GM21576 (cell line): ENCODE results near the gene DEDD2.

Experiments used
- ATAC-seq: cut with Tn5 transposase; IDR thresholded peaks from one replicate; pipeline ENCODE4 v1.9.1; 2021; ENCODE audit warnings: mild to moderate bottlenecking, moderate library complexity; ENCODE audit not compliant: unreplicated experiment

DEDD2 gene

DNA sequence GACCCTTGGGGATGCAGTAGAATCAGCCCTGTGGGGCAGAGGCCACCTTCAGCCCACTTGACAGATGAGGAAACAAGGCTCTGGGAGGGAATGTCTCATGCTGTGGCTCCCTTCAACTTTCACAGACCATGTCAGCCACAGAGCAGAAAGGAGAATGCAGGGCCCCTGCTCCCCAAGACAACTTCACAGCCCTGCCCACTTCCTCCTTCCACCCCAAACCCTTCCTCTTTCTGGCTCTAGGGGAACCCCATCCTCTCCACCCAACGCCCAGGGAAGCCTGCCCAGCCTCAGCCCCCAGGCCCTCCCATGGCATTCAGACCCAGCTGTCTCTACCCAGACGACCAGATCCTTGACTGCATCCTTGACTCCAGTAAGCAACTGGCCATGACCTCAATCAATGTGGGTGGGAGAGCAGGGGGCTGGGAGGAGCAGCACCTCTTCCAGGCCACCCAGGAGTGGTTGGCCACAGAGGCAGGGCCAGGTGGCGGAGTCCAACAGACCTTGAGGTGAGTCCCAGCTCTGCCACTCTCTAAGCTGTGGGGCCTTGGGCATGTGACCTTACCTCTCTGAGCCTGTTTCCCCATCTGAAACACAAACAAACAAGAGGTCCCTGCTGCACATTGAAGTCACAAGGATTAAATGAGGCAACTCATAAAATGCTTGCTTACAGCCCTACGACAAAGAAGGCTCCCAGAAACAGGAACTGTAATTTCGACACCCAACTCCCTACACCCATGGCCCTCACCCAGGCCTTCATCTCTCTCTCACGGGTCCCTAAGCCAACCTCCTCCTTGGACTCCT lies 15.8 kb downstream of the DEDD2 start:
- no peak for ATAC-seq

DNA sequence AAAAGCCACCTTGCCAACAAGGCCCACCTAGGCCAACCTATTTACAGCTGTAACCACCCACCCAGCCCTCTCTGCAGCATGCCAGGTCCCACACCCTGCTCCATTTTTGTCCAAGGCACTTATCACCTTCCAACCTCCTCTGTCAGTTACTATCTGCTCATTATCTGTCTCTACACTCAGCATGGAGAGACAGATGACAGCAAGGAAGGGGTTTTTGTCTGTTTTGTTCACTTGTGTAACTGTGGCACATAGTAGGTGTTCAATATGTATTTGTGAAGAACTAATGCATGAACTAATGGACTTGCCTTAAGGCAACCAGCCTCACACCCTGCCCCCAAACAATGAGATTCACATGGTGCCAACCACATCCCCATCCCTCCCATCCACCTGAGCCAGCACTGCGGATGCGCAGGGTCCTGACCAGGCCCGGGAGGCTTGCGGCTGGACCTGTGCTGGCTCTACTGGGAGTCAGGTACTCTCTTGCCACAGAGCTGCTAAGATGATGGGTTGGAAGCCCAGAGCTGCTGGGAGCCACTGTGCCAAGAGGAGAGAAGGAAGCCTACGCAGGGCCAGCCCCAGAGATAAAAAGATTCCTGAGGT lies 17.3 kb downstream of the DEDD2 start:
- ATAC-seq, result no peak

DNA sequence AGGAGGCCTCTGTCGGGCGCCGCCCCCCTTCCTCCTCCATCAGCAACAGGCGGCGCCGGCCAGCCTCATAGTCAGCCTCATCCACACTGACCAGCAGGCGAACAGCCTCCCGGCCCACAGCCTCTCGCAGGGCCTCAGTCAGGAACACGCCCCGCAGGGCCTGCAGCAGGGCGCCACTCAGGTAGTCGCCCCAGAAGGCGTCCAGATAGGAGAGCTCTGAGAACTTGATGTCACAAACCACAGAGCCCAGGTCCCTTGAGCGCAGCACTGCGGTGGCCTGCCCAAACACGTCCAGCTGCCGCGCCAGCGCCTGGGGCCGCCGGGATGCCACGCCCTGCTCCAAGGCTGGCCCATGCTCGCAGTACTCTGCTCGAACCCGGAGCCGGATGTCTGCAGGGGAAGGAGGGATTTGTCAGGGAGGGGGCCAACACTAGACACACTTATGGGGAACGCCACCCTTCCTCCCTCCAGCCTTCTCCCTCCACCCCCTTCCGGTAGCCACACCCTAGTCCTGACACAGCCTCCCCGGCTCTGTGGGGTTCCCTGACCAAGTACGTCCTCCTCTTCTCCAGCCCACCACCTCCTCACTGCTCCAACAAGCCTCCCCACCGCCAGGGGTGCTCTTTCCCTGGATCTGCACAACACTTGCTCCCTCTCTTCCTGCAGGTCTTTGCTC lies 17.9 kb downstream of the DEDD2 start:
- ATAC-seq, result peak; percentile 35

DNA sequence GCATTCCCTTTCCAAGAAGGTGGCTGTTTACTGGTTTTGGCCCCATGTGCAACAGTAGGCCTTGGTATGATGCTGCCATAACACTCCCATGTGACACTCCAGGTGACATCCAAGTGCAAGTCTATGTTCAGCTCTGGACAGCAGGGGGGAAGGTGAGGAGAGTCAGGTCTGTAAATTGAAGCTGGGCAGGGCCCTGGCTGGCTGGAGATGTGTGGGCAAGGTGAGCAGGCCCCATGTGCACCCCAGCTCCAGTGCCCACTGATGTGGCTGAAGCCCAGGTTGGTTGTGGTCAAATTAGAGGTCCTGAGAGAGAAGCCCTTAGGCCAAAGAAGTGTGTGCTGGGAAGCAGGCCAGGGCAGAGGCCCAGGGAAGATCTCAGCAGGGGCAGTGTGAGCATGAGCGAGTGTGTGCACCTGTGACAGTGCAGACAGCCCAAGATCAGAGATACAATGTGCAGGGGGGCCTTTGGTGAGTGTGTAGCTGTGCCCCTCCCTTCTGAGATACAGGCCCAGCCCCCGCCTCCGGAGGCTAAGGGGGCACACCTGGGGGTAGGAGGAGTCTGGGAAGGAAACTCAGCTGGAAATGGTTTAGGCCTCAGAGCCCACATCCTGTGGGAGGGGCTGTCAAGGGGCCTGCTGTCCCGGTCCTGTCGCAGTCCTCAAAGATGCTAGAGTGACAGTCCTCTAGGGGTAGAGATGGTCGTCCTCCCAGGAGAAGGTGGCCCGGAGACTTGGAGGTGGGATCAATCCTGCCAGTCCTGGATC lies 18.6 kb downstream of the DEDD2 start:
- peak; percentile 31 for ATAC-seq

DNA sequence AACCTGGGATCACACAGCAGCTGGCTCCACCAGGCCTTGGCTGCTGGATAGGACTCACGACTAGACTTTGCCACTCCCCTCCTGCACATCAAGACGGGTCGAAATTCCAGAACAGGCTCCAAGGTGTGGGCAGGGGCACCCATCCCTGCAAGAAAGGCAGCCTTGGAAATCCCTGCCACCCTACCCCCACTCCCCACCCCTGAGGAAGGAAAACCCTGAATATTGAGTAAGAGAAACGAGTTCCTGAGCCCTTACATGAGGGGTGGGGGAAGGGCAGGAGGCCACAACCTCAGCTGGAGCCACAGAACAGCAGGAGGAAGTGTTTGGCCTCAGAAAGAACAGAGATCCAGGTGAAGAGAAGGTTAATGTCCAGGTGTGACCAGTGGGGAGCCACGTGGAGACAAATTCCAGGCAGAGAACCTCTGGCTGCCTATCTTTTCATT lies 20.1 kb downstream of the DEDD2 start:
- ATAC-seq, result no peak

DNA sequence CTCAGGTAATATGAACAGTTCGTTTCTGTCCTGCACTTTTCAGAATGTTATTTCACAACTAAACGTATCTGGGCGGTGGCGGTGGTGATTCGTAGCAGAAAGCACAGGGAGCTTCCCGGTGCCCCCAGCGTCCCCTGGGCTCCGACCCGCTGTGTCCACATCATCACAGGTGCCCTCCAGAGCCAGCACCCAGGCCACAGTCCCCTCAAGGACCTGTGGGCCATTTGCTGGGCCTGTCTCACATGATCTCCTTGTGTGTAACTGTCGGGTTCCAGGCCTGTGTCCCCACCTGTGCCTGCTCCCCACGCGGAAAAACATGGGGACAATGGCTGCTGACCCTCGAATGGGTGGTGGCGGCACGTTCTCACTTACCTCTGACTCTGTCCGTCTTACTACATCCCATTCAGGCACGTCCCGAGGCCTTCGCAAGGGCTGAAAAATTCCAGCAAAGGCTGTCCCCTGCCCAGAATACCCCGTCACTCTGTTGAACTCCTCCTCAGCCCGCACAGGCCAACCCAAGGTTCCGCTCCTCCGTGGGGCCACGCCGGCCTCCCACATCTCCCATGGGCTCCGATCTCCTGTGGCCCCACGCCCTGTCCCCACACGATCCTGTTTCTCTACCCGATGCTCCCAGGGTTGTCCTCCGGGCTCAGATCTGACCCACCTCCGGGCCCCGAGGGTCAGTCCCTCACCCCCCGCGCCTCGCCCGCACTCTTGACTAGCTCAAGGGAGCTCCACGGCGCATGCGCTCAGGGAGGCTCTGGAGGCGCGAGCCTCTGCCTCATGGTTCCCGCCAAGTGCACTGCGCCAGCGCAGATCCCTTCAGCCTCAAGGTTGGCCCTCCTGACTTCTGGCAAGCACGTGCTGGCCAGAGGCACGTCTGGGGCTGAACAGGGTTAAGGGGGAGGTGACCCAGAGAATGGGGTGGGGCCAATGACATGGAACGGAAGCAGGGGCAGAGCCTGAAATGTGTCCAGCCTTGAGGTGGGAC lies 21.2 kb downstream of the DEDD2 start:
- no peak for ATAC-seq

DNA sequence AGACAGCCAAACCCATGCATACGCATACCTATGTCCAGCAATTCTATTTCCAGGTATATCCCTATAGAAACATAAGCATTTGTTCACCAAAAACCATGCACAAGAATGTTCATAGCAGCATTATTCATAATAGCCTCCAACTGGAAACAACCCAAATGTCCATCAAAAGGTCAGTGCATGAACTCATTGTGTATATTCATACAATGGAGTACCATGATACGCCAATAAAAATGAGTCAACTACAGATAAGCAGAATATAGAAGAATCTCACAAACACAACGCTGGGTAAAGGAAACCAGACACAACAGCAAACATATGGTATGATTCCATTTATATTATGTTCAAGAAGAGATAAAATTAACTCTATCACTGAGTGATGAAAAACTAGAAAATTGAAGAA lies 23.8 kb downstream of the DEDD2 start:
- ATAC-seq, result no peak

DNA sequence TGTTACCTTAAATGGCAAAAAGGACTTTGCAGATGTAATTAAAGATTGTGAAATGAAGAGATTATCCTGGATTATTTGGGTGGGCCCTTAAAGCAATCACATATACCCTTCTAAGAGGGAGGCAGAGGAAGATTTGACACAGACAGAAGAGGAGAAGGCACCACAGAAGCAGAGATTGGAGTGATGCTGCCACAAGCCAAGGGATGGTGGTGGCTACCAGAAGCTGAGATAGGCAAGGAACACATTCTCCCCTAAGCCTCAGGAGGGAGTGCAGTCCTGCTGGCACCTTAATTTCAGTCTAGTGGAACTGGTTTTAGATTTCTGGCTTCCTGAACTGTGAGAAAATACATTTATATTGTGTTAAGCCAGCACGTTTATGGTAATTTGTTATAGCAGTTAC lies 24.2 kb downstream of the DEDD2 start:
- ATAC-seq, result no peak

DNA sequence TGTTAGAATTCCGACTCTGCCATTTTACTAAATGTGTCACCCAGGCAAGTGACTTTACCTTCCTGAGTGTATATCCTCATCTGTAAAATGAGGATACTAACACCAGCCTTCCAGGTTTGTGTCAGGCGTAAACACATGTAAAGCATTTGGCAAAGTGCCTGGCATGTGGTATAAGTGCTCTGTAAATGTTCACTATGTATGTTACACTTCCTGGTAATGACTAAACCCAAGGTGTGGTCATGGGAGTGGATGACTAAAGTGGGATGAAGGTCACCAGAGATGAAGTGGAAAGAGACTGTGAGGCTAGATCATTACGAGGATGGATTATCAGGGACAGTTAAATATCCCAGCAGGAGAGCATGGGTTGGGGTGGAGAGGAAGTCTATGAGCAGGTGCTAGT lies 25.6 kb downstream of the DEDD2 start:
- no peak for ATAC-seq

DNA sequence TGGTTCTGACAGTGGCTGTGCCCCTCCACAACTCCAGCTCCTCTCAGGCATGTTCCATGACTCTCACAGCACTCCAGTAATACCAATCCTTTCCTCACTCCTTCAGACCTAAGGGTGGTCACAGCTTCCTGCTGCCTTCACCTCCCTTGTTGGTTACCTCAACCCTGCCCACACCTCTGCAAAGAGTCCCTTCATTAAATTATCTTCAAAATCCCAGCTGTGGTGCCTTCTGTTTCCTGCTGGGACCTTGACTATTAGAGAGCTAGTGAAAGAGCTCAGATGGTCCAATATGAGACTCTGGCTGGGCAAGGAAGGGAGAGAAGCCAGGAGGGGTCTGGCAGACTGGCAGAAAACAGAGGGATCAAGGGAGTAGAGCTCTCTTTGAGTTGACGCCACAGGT lies 26.1 kb downstream of the DEDD2 start:
- no peak for ATAC-seq

DNA sequence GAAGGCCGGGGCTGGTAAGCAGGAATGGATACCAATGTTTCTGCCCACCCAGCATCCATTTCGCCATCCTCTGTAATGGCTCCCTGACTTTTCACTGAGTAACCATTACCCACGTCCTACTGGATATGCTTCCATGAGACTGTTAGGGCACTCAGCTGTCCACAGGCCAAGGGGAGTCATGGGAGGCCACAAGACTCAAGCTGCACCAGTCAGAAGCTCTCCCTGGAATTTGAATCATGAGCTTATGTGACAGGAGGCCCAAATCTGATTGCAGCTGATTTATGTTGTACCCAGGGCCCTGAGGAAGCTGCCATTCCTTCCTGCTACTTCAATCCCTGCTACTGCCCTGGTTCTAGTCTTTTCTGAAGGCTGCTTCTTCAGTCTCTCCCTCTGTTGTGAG lies 28.3 kb downstream of the DEDD2 start:
- no peak for ATAC-seq

DNA sequence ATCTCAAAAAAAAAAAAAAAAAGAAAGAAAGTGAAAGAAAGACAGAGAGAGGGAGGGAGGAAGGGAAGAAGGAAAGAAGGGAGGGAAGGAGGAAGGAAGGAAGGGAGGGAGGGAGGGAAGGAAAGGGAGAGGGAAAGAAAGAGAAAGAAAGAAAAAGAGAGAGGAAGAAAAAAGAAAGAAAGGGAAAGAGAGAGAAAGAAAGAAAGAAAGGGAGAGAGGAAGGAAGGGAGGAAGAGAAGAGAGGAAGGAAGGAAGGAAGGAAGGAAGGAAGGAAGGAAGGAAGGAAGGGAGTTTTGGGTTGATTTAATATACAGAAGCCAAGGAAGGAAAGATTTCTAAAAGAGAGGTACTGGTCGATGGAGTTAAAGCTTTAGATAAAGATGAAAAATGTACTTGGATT lies 28.8 kb downstream of the DEDD2 start:
- ATAC-seq, result no peak

DNA sequence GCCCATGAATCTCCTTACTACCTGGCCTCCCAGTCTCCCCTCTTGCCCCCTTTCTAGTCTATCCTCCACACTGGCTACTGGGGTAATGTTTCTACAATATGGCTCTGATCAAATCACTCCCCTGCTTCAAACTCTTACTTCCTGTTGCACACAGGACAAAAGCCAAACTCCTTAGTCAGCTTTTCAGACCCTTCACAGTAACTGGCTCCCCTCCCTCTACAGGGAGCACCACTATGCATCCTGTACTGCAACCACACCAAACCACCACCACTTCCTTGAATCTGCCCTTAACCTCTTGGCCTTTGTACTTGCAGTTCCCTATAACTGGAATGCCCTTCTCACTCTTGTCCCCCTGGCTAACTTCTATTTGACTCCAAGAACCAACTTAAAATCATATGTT lies 32.2 kb downstream of the DEDD2 start:
- ATAC-seq, result no peak

DNA sequence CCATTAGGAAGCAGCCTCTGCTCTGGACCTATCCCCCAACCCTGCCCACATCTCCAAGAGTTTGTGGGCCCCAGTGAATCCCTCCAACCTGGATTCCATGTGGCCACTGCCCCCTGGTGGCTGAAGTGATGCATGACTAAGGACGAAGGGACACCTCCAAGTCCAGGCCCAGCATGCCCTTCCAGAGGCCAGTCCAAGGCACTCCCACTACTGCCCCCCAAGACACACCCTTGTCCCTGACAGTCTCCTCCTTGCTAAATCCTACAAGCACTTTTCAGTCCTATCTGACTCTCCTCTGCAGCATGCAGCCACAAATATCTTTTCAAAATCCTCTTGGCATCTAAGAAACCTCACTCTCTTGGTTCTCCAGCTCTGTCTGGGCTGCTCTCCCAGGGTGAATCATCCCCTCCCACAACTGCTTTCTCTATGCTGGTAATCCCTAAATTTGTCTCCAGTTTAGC lies 33.0 kb downstream of the DEDD2 start:
- no peak for ATAC-seq

DNA sequence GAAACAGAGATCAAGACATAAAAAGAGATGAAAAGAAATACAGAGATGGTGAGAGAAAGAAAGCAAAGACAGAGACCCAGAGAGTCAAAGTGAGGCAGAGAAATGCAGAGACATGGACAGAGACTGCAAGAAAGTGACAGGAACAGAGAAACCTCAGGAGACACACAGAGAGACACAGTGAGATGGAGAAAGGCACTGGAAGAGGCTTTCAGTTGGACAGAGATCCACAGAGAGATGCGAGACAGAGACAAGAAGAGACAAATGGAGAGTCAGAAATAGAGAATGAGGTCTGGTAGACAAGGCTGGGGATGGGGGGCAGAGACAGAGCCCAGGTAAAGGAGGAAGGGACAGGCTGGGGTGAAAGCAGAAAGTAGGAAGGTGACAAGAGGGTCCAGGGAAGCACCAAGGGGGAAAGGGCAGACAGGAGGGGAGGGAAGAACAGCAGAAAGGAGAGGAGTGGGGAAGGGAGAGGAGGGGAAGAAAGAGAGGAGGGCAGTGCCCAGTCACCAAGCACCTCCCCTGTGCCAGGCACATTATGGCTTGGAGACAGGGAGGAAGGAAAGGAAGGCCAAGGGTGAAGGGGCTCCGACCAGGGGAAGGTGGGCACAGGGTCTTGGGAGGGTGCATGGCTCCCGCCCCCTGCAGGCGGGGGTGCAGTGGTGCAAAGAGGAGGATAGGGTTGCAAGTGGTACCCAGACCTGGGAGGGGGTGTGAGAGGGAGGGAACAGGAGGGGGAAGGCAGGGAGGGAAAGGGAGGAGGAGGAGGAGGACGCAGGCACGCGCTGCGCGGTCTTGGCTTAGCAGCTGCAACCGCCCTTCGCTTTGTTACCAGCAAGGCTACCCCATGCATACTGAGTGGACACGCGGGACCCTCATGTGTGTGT lies 38.4 kb downstream of the DEDD2 start:
- no peak for ATAC-seq

DNA sequence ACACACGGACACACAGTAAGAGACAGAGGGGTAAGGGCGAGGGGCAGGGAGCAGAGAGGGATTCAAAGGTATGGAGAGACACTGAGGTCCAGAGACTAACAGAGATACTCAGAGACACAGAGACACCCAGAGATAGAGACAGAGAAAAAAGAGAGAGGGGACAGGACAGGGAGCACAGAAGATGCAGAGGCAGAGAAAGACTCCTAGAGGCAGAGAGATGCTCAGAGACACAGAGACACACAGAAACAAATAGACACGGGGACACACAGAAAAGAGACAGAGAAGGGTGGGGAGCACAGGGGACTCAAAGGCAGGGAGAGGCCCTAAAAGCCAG lies 39.8 kb downstream of the DEDD2 start:
- ATAC-seq, result no peak

DNA sequence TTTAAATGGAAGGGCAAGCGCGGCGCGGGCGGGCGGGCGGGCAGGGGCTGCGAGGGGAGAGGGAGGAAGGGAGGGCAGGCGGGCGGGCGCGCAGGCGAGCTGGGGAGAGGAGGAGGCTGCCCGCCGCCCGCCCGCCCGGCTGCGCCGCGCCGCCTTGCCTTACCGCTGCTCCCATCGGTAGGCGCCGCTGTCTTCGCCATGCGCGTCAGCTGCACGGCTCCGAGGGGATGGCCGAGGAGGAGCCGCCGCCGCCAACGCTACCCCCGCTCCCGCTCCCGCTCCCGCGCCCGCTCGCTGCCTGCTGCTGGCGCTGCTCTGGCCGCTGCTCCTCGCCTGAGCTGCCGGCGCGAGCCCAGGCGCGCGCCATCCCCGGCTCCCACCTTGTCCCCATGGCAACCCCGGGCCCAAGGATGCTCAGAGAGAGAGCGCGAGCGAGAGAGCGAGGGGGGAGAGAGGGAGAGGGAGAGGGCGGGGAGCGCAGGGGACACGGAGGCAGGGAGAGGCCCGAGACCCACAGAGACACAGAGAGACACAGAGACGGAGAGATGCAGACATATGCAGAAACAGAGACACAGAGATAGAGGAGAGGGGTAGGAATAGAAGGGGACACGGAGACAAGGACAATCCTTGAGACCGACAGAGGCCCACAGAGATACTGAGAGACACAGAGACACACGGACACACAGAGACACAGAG lies 40.3 kb downstream of the DEDD2 start:
- no peak for ATAC-seq

DNA sequence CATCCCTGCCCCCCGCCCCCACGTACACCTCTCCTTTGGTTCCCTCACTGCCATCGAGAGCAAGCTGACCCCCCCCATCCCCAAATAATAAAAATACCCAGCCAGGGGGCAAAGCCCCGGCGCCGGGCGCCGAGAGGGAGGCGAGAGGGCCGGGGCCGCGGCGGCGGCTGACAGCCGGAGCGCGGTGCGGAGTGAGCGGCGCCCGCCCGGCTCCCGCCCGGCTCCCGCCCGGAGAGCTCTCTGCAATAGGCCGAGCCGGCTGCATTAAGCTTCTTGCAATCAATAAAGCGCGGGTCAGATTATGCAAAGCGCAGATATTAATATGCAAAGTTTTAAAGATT lies 40.9 kb downstream of the DEDD2 start:
- no peak for ATAC-seq
